Stimulated activated CD4-positive, alpha-beta T cell treated with anti-CD3 and anti-CD28 coated beads, TNF-alpha, amount 100 ng/mL, for 48 hours (primary cell): Measurements from ENCODE around the gene SIRT7.

Experiments
- DNase-seq, 3 donors: peaks; one replicate each; pipeline ENCODE4 v3.0.0-alpha.2; 2020; ENCODE audit warnings: low read depth in 3 of 3

Gene SIRT7

GRCh38 chr17:81917565-81918332 is at the start of gene SIRT7:
Gene SIRT7 (minus strand): TSS chr17:81918176. CDS start chr17:81918131, 45 bp downstream.
- peak; percentile 58 to 66 (median 59) for DNase-seq

- no peak for DNase-seq
Observed at GRCh38 chr17:81967244-81967532, 49.2 kb upstream of the SIRT7 start.

GRCh38 chr17:81966343-81967243 is 48.6 kb upstream of the SIRT7 start:
- DNase-seq: no peak

GRCh38 chr17:81964081-81964849 is 46.3 kb upstream of the SIRT7 start:
- DNase-seq: no peak

- no peak for DNase-seq
Observed at GRCh38 chr17:81962499-81963441, 44.8 kb upstream of the SIRT7 start.

GRCh38 chr17:81961521-81962498 is 43.8 kb upstream of the SIRT7 start:
- DNase-seq: no peak

- no peak for DNase-seq
Observed at GRCh38 chr17:81961087-81961511, 43.1 kb upstream of the SIRT7 start, which contains the start of gene NOTUM. Gene NOTUM (minus strand): TSS chr17:81961187. CDS start chr17:81960909, 278 bp downstream.

GRCh38 chr17:81960130-81960958 is 42.4 kb upstream of the SIRT7 start:
- no peak for DNase-seq

GRCh38 chr17:81959362-81960129 is 41.6 kb upstream of the SIRT7 start:
- DNase-seq: peak; percentile 32 to 74 (median 58)

GRCh38 chr17:81958633-81959342 is 40.8 kb upstream of the SIRT7 start:
- no peak for DNase-seq

- DNase-seq: no peak
Observed at GRCh38 chr17:81957691-81958432, 39.9 kb upstream of the SIRT7 start.

- no peak for DNase-seq
Observed at GRCh38 chr17:81956607-81957589, 38.9 kb upstream of the SIRT7 start.

GRCh38 chr17:81955756-81956544 is 38.0 kb upstream of the SIRT7 start:
- DNase-seq: no peak

GRCh38 chr17:81955058-81955681 is 37.2 kb upstream of the SIRT7 start:
- no peak for DNase-seq
